ENCODE measurements around the gene AURKA.

DNA sequence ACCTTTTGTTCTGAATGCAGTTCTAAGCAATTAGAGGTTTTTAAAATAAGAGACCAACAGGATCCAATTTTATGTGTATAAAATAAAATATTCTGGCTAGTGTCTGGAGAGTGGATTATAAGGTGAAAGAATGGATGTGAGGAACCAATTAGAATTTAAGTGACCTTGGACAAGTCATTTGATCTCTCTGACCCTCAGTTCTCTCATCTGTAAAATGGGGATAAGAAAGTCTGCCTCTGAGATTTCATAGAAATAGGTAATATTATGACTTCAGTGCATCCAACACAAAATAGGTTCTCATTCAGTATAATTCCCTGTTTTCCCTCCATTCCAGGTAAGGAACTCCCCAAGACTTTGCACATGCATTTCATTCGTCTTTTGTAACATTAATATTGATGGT, 38.9 kb upstream of the AURKA start:
- TF ChIP-seq, protein P1, sequence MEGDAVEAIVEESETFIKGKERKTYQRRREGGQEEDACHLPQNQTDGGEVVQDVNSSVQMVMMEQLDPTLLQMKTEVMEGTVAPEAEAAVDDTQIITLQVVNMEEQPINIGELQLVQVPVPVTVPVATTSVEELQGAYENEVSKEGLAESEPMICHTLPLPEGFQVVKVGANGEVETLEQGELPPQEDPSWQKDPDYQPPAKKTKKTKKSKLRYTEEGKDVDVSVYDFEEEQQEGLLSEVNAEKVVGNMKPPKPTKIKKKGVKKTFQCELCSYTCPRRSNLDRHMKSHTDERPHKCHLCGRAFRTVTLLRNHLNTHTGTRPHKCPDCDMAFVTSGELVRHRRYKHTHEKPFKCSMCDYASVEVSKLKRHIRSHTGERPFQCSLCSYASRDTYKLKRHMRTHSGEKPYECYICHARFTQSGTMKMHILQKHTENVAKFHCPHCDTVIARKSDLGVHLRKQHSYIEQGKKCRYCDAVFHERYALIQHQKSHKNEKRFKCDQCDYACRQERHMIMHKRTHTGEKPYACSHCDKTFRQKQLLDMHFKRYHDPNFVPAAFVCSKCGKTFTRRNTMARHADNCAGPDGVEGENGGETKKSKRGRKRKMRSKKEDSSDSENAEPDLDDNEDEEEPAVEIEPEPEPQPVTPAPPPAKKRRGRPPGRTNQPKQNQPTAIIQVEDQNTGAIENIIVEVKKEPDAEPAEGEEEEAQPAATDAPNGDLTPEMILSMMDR (IDR thresholded peaks at IDR 0.05; ENCODE audit: insufficient read depth, low read depth, low read length) = no peak
- no peak for TF ChIP-seq EZH2 (IDR thresholded peaks at IDR 0.05; ENCODE audit: insufficient read depth, low read length)
